ENCODE results near the gene AP2A2. TPM values are rescaled to one million over a fixed set of nuclear protein-coding genes. Genes with fewer than 3 reads are reported as not detected.

Gene AP2A2
- polyA plus RNA-seq, 1 experiment, result 76.5 TPM

- Histone ChIP-seq H3K27me3 (ENCODE audit: control insufficient read depth, insufficient read depth, low read length) (no peaks in the 10 kb centered on the region), H3K4me3 (ENCODE audit: low read depth, low read length) (no peak overlapping the region), H3K36me3 (ENCODE audit: control insufficient read depth, insufficient read depth, low read length) (no peaks in the 10 kb centered on the region)
- no peak for TF ChIP-seq CTCF (IDR thresholded peaks at IDR 0.05; ENCODE audit: insufficient read depth, low read depth, low read length)
- ChIA-PET POLR2A (no interaction called here), CTCF (no interaction called here)
- DNase-seq (ENCODE audit: low read depth), result no peak
Observed at GRCh38 chr11:1026163-1026450, 100.4 kb downstream of the AP2A2 start.

GRCh38 chr11:1026641-1027482 is 101.2 kb downstream of the AP2A2 start:
- Histone ChIP-seq H3K27me3 (ENCODE audit: control insufficient read depth, insufficient read depth, low read length) (no peaks in the 10 kb centered on the region), H3K4me3 (ENCODE audit: low read depth, low read length) (no peak overlapping the region), H3K36me3 (ENCODE audit: control insufficient read depth, insufficient read depth, low read length) (no peaks in the 10 kb centered on the region)
- DNase-seq (ENCODE audit: low read depth), result no peak
- TF ChIP-seq CTCF (IDR thresholded peaks at IDR 0.05; ENCODE audit: insufficient read depth, low read depth, low read length), result no peak
- ChIA-PET CTCF (no interaction called here), POLR2A (no interaction called here)

- Histone ChIP-seq H3K27me3 (ENCODE audit: control insufficient read depth, insufficient read depth, low read length) (no peaks in the 10 kb centered on the region), H3K4me3 (ENCODE audit: low read depth, low read length) (no peak overlapping the region), H3K36me3 (ENCODE audit: control insufficient read depth, insufficient read depth, low read length) (no peaks in the 10 kb centered on the region)
- POLR2A ChIA-PET, result no interaction called here
- CTCF ChIA-PET, result interaction anchor here (1.4 kb wide), 1 partner anchor 23 kb away, joined by 4 read pairs; no protein-coding TSS in a partner anchor
- DNase-seq (ENCODE audit: low read depth), result no peak
- no peak for TF ChIP-seq CTCF (IDR thresholded peaks at IDR 0.05; ENCODE audit: insufficient read depth, low read depth, low read length)
Observed at GRCh38 chr11:1027483-1028290, 102.0 kb downstream of the AP2A2 start.

- POLR2A ChIA-PET, result no interaction called here
- no peaks in the 10 kb centered on the region for H3K36me3 ChIP-seq (ENCODE audit: control insufficient read depth, insufficient read depth, low read length)
- CTCF ChIA-PET, result interaction anchor here (1.4 kb wide), 1 partner anchor 23 kb away, joined by 4 read pairs; no protein-coding TSS in a partner anchor
Observed at GRCh38 chr11:1028291-1028540, 102.5 kb downstream of the AP2A2 start.

More at GRCh38 chr11:1028291-1028540, 102.5 kb downstream of the AP2A2 start:
- Histone ChIP-seq H3K27me3 (ENCODE audit: control insufficient read depth, insufficient read depth, low read length) (no peaks in the 10 kb centered on the region), H3K4me3 (ENCODE audit: low read depth, low read length) (no peak overlapping the region)
- TF ChIP-seq CTCF (IDR thresholded peaks at IDR 0.05; ENCODE audit: insufficient read depth, low read depth, low read length), result no peak
- DNase-seq (ENCODE audit: low read depth), result no peak

Data from BJ (cell line).